Neural cell (in vitro differentiated cells): ENCODE measurements around the gene C10orf90.

Experiments
- CTCF ChIP-seq: fragments of 450-650 bp; IDR thresholded peaks from 2 replicates; pipeline ENCODE4 v1.5.1; 2014; ENCODE audit warnings: antibody characterized with exemption, mild to moderate bottlenecking, moderate library complexity; ENCODE audit not compliant: poor library complexity, severe bottlenecking
- REST ChIP-seq: IDR thresholded peaks from 2 replicates; pipeline ENCODE4 v1.6.1; 2012; ENCODE audit warnings: borderline replicate concordance
- TAF1 ChIP-seq: IDR thresholded peaks from 2 replicates; pipeline ENCODE4 v1.6.1; 2012; ENCODE audit warnings: low read depth

- no peak for TF ChIP-seq CTCF
- no peak for TF ChIP-seq REST
- TF ChIP-seq TAF1 = no peak
These were observed 147.4 kb downstream of the C10orf90 start for GRCh38 chr10:126523071-126523470.
